NCI-H1092 treated with DMSO at 0.1 percent for 48 hours (cell line): ENCODE measurements around the gene WWTR1.

Experiments used
- DNase-seq: peaks from one replicate; lab custom pipeline; 2025; lab: John Stamatoyannopoulos, UW

WWTR1 gene

GRCh38 chr3:149593418-149594160 is 64.2 kb downstream of the WWTR1 start:
- DNase-seq = no peak

GRCh38 chr3:149592758-149593240 is 65.0 kb downstream of the WWTR1 start:
- no peak for DNase-seq

DNA sequence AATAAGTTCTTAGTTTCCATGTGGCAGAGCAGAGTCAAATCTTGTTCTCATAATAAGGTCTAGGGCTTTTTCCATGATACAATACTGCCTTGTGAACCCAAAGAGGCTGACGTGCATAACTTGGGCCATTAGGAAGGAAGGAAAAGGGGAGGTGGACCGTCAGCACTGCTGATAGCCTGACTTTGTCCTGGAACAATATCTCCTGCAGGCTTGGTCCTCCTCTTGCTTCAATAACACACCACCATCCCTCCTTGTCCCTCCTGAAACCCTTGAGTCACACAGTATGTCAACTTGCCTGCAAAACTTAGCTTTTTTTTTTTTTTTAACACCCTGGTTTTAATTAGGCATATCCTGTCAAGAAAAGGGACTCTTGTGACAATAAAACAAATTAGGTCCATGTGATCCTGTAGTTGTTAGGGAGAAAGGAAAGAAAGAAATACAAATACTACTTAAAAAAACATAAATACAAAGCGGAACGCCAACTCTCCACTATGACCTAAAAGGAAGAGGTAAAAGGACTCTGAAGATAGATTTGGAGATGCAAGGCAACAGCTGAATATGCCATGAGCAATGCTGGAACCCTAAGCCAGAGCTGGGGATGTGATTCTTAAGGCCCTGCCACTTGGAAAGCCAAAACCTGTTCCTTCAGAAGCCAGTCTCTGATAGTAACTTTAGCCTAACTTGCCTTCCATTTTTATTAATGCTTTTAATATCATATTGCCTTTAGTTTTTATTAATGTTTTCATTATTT is 67.0 kb downstream of the WWTR1 start:
- DNase-seq = no peak

- no peak for DNase-seq
Measured at GRCh38 chr3:149589332-149589731, 68.5 kb downstream of the WWTR1 start.

DNA sequence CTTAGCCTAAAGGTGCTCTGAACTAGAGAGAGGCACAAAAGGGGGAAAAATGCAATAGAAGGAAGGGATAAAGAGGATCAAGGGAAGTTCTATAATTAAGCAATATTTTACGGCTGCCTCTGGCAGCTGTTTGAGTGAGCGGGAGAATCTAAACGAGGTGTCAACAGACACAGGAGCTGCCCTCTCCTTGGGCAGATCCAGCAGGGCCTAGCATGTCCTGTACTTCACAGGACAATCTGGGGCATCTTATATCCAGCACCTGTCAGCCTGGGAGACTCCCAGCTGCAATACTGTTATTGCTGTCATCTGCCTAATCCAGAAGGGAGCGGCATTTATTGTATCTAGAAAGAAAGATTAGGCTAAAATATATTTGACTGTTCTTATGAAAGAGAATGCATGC is 68.9 kb downstream of the WWTR1 start:
- DNase-seq = no peak

DNA sequence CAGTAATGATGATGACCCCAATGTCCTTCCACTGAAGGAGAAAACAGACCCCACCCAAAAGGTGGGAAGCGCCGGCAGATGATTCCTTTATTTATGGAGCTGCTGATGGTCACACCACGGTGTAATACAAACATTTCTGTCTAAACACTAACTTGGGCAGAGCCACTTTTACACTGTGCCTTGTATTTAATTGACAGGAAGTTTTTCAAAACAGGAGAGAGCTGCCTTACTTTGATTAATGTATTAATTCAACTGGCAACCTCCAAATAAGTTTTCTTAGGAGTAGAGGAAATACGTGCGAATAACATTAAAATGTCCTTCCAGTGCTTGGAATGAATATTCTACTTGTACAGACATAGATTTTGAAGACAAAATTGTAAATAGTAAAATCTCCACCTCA is 70.4 kb downstream of the WWTR1 start:
- no peak for DNase-seq

DNA sequence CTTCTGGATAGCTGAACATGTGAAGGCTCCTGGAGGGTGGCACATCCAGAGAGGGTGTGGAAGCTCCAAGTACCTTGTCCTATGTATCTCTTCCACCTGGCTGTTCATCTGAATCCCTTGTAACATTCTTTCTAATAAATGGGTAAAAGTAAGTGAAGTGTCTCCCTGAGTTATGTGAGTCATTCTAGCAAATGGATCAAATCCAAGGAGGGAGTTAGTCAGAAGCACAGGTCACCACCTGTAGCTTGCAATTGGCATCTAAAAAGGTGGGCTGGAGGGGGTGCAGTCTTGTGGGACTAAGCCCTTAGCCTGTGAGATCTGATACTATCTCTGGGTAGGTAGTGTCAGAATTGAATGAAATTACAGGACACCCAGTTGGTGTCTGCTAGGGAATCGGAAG is 71.0 kb downstream of the WWTR1 start:
- DNase-seq = no peak

DNA sequence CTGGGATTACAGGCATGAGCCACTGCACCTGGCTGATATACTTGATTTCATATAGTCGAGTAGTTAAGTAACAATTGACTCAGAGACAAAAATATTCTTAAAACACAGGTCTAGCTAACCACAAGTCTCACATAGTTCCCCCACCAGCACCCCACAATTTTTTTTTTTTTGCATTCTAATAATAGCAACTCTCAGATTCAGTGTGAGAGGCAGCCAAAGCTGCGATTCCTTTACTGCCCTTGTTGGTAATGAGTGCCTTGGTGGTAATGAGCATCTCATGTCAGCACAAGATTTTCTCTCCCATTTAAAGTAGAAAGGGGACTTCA is 72.5 kb downstream of the WWTR1 start:
- no peak for DNase-seq

GRCh38 chr3:149583921-149584635 is 73.7 kb downstream of the WWTR1 start:
- DNase-seq = no peak

GRCh38 chr3:149582395-149582794 is 75.4 kb downstream of the WWTR1 start:
- no peak for DNase-seq

GRCh38 chr3:149581681-149582370 is 76.0 kb downstream of the WWTR1 start:
- DNase-seq = no peak

DNA sequence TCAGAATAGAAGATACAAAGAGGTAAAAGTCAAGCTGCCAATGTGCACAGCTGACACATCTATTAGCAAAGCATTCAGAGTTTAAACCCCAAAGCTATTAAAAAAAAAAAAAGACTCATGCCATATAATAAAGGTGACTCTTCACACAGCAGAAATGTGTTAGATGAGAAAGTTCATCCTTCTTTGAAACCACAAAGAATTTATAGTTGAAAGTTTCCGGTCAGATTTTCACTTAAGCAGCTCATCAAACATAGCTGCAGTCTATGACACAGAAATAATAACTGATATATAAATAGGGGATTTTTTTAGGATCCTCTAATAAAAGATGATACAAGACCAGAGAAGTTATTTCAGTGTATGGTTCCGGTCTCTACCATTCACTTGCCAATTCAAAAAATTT is 76.6 kb downstream of the WWTR1 start:
- DNase-seq = no peak

GRCh38 chr3:149579838-149580542 is 77.8 kb downstream of the WWTR1 start:
- DNase-seq = no peak

- no peak for DNase-seq
Measured at GRCh38 chr3:149579161-149579560, 78.7 kb downstream of the WWTR1 start.

- DNase-seq = no peak
Measured at GRCh38 chr3:149577801-149578200, 80.0 kb downstream of the WWTR1 start.

DNA sequence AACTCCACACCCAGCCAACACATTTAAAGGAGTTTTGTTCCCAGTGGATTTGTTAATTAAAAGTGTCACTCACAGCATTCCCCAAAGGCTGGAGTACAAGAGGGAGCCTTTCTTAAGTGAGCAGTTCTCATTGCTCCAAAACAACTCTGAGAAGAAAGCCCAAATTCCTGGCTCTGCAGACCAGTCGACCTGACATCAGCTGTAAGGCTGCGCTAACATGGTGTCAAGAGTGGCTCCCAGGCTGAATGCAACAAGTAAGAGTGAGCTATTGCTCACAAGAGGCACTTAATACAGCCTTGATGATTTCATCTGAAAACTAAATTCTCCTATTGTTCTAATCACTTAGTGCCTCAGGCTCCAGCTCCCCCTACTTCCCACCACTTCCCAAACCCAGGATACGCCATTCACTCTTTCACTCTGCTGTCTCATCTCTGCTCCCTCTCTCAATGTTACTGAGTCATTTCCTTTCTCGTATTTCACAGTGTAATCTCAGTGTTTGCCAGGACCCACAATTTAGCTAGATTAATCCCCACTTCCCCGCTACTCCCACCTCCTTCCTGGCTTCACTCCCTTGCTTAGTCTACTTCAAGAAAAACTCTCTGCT is 81.8 kb downstream of the WWTR1 start:
- peak; percentile 11 for DNase-seq

- peak; percentile 3 for DNase-seq
Measured at GRCh38 chr3:149575213-149575960, 82.4 kb downstream of the WWTR1 start.

- no peak for DNase-seq
Measured at GRCh38 chr3:149572796-149573414, 84.9 kb downstream of the WWTR1 start.

GRCh38 chr3:149571381-149571780 is 86.4 kb downstream of the WWTR1 start:
- no peak for DNase-seq

DNA sequence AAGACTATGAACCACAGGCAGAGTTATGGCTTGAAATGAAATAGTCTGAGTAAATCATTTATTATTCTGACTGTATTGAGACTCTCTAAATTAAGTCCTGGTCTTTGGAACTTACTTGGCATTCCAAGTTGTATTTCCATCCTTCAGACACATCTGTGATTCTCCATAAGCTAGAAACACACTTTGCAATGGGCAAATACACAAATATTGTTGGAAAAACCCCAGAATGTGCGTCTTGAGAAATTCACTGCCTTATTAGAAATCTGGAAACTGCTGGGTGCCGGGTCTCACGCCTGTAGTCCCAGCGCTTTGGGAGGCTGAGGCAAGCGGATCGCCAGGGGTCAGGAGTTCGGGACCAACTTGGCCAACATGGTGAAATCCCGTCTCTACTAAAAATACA is 87.8 kb downstream of the WWTR1 start:
- DNase-seq = no peak
